Fibroblast of villous mesenchyme (primary cell): ENCODE data around the gene UTS2R. TPM values are rescaled to one million over a fixed set of nuclear protein-coding genes. Genes with fewer than 3 reads are reported as not detected.
A peak's percentile ranks its signal among the peaks of the same experiment; 100 is the strongest.
"Not testable (repeated sequence)": the region's sequence is repeated elsewhere in the genome, so short reads cannot be mapped to it uniquely, and the experiment has no call there.

Experiments
- DNase-seq: peaks from one replicate; pipeline ENCODE4 v3.0.0-alpha.2; 2010; ENCODE audit warnings: low read depth
- H3K4me3 ChIP-seq: 2 replicates; pipeline ENCODE4 v1.5.1; 2011; ENCODE audit warnings: low read depth, mild to moderate bottlenecking, low read length
- CTCF ChIP-seq: IDR thresholded peaks from 2 replicates; pipeline ENCODE4 v1.5.1; 2012; ENCODE audit warnings: low read depth, mild to moderate bottlenecking, low read length; ENCODE audit not compliant: insufficient read depth
- total RNA-seq: library from RNA; depleted of rRNA; stranded (reverse); fragments of >200 nt; gene quantifications from 2 replicates; pipeline ENCODE4 v1.2.3, GENCODE V29; 2012

The UTS2R gene
- total RNA-seq, 1 donor: not detected

- DNase-seq: no peak
- no peak overlapping the region for H3K4me3 ChIP-seq
- no peak for TF ChIP-seq CTCF
These were observed 27.2 kb upstream of the UTS2R start for GRCh38 chr17:82344175-82344907.

- TF ChIP-seq CTCF: no peak
- no peak overlapping the region for H3K4me3 ChIP-seq
- DNase-seq: no peak
These were observed 26.2 kb upstream of the UTS2R start for GRCh38 chr17:82345151-82345976.

GRCh38 chr17:82346342-82347300, 24.9 kb upstream of the UTS2R start:
- H3K4me3 ChIP-seq: no peak overlapping the region
- no peak for TF ChIP-seq CTCF
- DNase-seq: no peak

- DNase-seq, H3K4me3 ChIP-seq: not testable (repeated sequence)
These were observed 23.6 kb upstream of the UTS2R start for GRCh38 chr17:82347994-82348393.

GRCh38 chr17:82348434-82348833, 23.1 kb upstream of the UTS2R start:
- no peak for DNase-seq
- no peak overlapping the region for H3K4me3 ChIP-seq
- TF ChIP-seq CTCF: no peak

- TF ChIP-seq CTCF: no peak
- DNase-seq: peak; percentile 43
These were observed 22.7 kb upstream of the UTS2R start for GRCh38 chr17:82348866-82349265.

More at GRCh38 chr17:82348866-82349265, 22.7 kb upstream of the UTS2R start:
- H3K4me3 ChIP-seq: no peak overlapping the region
